HG02840 (cell line): ENCODE results near the gene CLK3.
"Not testable (repeated sequence)": the region's sequence is repeated elsewhere in the genome, so short reads cannot be mapped to it uniquely, and the experiment has no call there.

Source experiments
- ATAC-seq: cut with Tn5 transposase; IDR thresholded peaks from one replicate; pipeline ENCODE4 v1.9.1; 2021; ENCODE audit warnings: mild to moderate bottlenecking, moderate library complexity, moderate number of reproducible peaks; ENCODE audit not compliant: unreplicated experiment, low FRiP score

Gene CLK3

GRCh38 chr15:74636984-74637383 lies 21.3 kb downstream of the CLK3 start:
- no peak for ATAC-seq

DNA sequence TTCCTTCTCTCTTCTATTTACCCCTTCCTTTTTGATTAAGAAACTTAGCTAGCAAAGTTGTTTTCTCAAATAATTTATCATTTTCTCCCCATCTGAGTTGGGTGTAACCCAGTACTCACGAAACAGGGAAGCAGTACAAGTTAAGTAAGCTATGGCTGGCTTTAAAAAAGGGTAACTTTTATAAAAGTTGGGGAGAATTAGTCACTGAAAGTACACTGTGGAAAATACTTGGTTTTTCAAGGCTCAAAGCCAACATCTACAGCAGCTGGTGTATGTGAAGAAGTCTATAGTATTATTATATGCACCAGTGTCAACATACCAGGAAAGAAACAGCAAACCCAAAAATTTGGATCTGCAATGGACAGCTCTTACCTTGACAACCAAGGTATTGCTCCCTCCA lies 25.5 kb downstream of the CLK3 start:
- no peak for ATAC-seq

- no peak for ATAC-seq
These were observed 26.7 kb downstream of the CLK3 start for GRCh38 chr15:74642348-74642733.

GRCh38 chr15:74642734-74643664 lies 27.4 kb downstream of the CLK3 start:
- no peak for ATAC-seq

GRCh38 chr15:74643665-74644204 lies 28.1 kb downstream of the CLK3 start:
- no peak for ATAC-seq

- no peak for ATAC-seq
These were observed 30.8 kb downstream of the CLK3 start for GRCh38 chr15:74646480-74646879.

- ATAC-seq: no peak
These were observed 32.6 kb downstream of the CLK3 start for GRCh38 chr15:74648051-74648842.

GRCh38 chr15:74651242-74651741 lies 35.7 kb downstream of the CLK3 start:
- ATAC-seq: no peak

GRCh38 chr15:74653426-74654102 lies 37.9 kb downstream of the CLK3 start:
- ATAC-seq: no peak

- no peak for ATAC-seq
These were observed 39.8 kb downstream of the CLK3 start for GRCh38 chr15:74655424-74655823.

DNA sequence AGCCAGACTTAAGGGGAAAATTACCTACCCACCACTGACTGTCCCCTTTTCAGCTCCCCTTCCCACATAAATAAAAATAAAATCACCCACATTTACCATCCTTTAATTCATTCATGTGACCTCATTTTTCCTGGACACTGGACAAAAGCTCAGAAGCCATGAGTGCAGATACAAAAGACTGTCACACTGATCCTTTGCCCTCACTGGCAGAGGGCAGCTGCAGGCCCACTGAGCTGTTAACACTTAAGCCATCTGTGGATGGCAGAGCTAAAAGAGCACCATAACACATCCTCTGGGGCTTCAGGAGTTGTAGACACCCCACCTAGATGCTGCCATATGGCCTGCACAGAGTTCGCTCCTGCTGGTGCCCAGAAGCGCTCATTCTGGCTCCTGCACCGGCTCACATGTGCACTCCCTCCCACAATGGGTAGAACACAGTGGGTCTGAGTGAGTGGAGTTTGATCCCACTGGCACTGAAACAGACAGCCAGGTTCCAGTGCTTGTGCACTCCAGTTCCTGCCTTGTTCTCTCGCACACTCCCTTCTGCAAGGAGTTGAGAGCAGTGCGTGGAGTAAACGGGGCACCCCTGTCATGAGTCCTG lies 41.4 kb downstream of the CLK3 start:
- no peak for ATAC-seq

DNA sequence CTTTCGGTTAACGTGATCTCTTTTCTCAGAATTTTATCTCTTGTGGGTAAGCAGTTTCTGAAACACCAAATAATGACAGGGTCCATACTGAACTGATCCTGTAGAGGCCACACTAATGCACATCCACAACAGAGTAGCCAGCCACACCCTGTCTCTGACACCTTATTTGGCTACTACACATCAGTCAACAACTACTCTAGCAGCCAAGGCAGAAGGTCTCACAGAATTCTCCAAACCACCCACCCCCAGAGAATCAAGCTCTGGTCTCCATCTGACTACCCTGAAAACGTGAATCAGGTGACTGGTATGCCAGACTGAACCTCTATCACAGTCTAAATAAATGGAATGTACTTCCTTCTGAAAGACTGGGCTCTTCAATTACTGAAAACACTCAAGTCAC lies 42.2 kb downstream of the CLK3 start:
- ATAC-seq: no peak

- ATAC-seq: not testable (repeated sequence)
These were observed 45.6 kb downstream of the CLK3 start for GRCh38 chr15:74661280-74661679.

DNA sequence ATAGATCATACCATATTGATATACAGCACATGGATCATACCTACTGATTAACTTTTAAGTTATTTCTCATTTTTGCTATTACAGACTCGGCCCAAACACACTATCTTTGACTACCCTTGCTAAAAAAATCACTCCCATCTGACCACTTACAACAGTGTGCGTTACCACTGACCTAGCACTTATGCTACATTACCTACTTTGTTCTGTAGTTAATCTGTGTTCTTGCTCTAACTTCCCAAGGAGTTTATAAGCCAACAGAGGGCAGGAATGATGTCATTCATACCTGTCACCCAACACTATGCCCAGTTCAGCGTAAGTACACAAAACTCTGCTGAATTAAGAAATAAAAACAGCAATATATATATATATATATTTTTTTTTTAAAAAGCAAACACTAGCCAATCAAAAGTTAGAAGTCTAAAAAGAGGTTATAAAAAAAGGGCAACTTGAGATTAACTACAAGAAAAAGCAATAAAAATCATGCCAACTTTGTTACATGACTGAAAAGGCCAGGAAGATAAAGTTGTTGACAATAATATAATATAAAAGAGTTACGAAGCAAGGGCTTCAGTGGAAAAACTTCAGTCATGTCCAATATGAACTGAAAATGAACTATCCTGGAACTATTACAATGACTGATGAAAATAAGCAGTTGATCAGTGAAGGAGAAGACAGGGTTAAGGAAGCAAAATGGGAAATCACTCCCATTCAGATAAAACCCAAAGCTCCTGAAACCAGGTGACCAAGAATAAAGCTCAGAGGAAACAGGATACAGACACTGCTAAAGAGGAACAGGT lies 46.6 kb downstream of the CLK3 start:
- no peak for ATAC-seq

- no peak for ATAC-seq
These were observed 47.8 kb downstream of the CLK3 start for GRCh38 chr15:74663303-74664027.

GRCh38 chr15:74664028-74664616 lies 48.5 kb downstream of the CLK3 start:
- no peak for ATAC-seq

- no peak for ATAC-seq
These were observed 49.0 kb downstream of the CLK3 start for GRCh38 chr15:74664670-74665069.

GRCh38 chr15:74667975-74668374 lies 52.3 kb downstream of the CLK3 start:
- ATAC-seq: no peak
